DOHH2 (cell line): ENCODE results near the gene ARCN1.

Experiments used
- H3F3A ChIP-seq: fragments of 200-600 bp; sonication (generic), shearing (Covaris generic); 2 replicates; pipeline ENCODE4 v1.6.0; 2016; ENCODE audit warnings: antibody characterized with exemption, mild to moderate bottlenecking; ENCODE audit not compliant: control insufficient read depth, insufficient read depth
- H3K27ac ChIP-seq: fragments of 200-600 bp; sonication (generic); 2 replicates; pipeline ENCODE4 v1.5.1; 2014; ENCODE audit warnings: low read depth, mild to moderate bottlenecking, low read length, moderate library complexity
- H3K27me3 ChIP-seq: fragments of 200-600 bp; sonication (generic); 2 replicates; pipeline ENCODE4 v1.6.1; 2014; ENCODE audit warnings: mild to moderate bottlenecking, low read length, mixed read lengths; ENCODE audit not compliant: control insufficient read depth
- H3K36me3 ChIP-seq: fragments of 200-600 bp; sonication (generic); 2 replicates; pipeline ENCODE4 v1.6.1; 2014; ENCODE audit warnings: mild to moderate bottlenecking, low read length, moderate library complexity, mixed read lengths; ENCODE audit not compliant: control insufficient read depth
- H3K4me1 ChIP-seq: fragments of 200-600 bp; sonication (generic); 2 replicates; pipeline ENCODE4 v1.6.1; 2014; ENCODE audit warnings: mild to moderate bottlenecking, low read length, mixed read lengths; ENCODE audit not compliant: control insufficient read depth
- H3K4me2 ChIP-seq: fragments of 200-600 bp; sonication (generic); 2 replicates; pipeline ENCODE4 v1.6.0; 2014; ENCODE audit warnings: mild to moderate bottlenecking, low read length, moderate library complexity
- H3K4me3 ChIP-seq: fragments of 200-600 bp; sonication (generic); 2 replicates; pipeline ENCODE4 v1.5.1; 2014; ENCODE audit warnings: mild to moderate bottlenecking, low read length, mixed read lengths
- H3K79me2 ChIP-seq: fragments of 200-600 bp; sonication (generic); 2 replicates; pipeline ENCODE4 v1.6.1; 2014; ENCODE audit warnings: mild to moderate bottlenecking, low read length, mixed read lengths; ENCODE audit not compliant: control insufficient read depth
- H3K9me2 ChIP-seq: fragments of 200-600 bp; sonication (generic); replicated peaks from 2 replicates; pipeline ENCODE4 v1.6.1; 2014; ENCODE audit warnings: mild to moderate bottlenecking, low read length, mixed read lengths; ENCODE audit not compliant: control insufficient read depth
- H3K9me3 ChIP-seq: fragments of 200-600 bp; sonication (generic); 2 replicates; pipeline ENCODE4 v1.6.1; 2014; ENCODE audit warnings: antibody characterized with exemption, low read length, mixed read lengths; ENCODE audit not compliant: control insufficient read depth, insufficient read depth
- H4K20me1 ChIP-seq: fragments of 200-600 bp; sonication (generic); 2 replicates; pipeline ENCODE4 v1.6.0; 2014; ENCODE audit warnings: low read depth, mild to moderate bottlenecking, antibody characterized with exemption, low read length, moderate library complexity; ENCODE audit not compliant: control insufficient read depth, insufficient read depth
- CTCF ChIP-seq: fragments of 200-600 bp; sonication (generic); IDR thresholded peaks from one replicate; pipeline ENCODE4 v1.5.1; 2014; ENCODE audit warnings: antibody characterized with exemption, mild to moderate bottlenecking, low read depth, low read length; ENCODE audit not compliant: poor library complexity, severe bottlenecking
- EZH2phosphoT487 ChIP-seq: fragments of 200-600 bp; sonication (generic); IDR thresholded peaks from 2 replicates; pipeline ENCODE4 v1.6.1; 2017; ENCODE audit warnings: borderline replicate concordance, mild to moderate bottlenecking, antibody characterized with exemption, low read length, moderate library complexity, mixed read lengths

ARCN1 gene

GRCh38 chr11:118530683-118531596 is 41.3 kb upstream of the ARCN1 start, which contains the start of gene TMEM25:
TMEM25 (plus strand) TSS chr11:118531192; CDS start chr11:118531802, 610 bp downstream.
- Histone ChIP-seq H3F3A (peaks cover 11% of the 10 kb centered on the region), H4K20me1 (no peaks in the 10 kb centered on the region), H3K79me2 (no peaks in the 10 kb centered on the region), H3K27ac (no peak within 1 kb of the TSS), H3K4me1 (peaks cover 18% of the 10 kb centered on the region), H3K4me3 (peak within 1 kb of the TSS; percentile 85), H3K4me2 (peak within 1 kb of the TSS; percentile 77), H3K9me3 (no peaks in the 10 kb centered on the region), H3K9me2 (no peaks in the 10 kb centered on the region), H3K36me3 (no peaks in the 10 kb centered on the region), H3K27me3 (0 out of 2 replicates have a peak, but pooled peaks cover 3% of the 10 kb centered on the region)
- TF ChIP-seq EZH2phosphoT487: no peak
- no peak for TF ChIP-seq CTCF

GRCh38 chr11:118531597-118532084 is 40.6 kb upstream of the ARCN1 start:
- Histone ChIP-seq H3K4me1 (peaks cover 18% of the 10 kb centered on the region), H3K4me3 (peak overlapping the region; percentile 85), H4K20me1 (no peaks in the 10 kb centered on the region), H3K27ac (no peak overlapping the region), H3F3A (peaks cover 7% of the 10 kb centered on the region), H3K4me2 (peak overlapping the region; percentile 77), H3K9me2 (no peaks in the 10 kb centered on the region), H3K36me3 (no peaks in the 10 kb centered on the region), H3K27me3 (0 out of 2 replicates have a peak, but pooled peaks cover 3% of the 10 kb centered on the region), H3K79me2 (no peaks in the 10 kb centered on the region), H3K9me3 (no peaks in the 10 kb centered on the region)
- no peak for TF ChIP-seq EZH2phosphoT487

- H3K4me1 ChIP-seq: peaks cover 18% of the 10 kb centered on the region
- H3F3A ChIP-seq: peaks cover 6% of the 10 kb centered on the region
- H3K9me3 ChIP-seq: no peaks in the 10 kb centered on the region
- H3K27me3 ChIP-seq: 0 out of 2 replicates have a peak, but pooled peaks cover 3% of the 10 kb centered on the region
- no peaks in the 10 kb centered on the region for H3K79me2 ChIP-seq
- H3K27ac ChIP-seq: no peak overlapping the region
- no peaks in the 10 kb centered on the region for H3K9me2 ChIP-seq
- H3K4me3 ChIP-seq: no peak overlapping the region
- no peaks in the 10 kb centered on the region for H3K36me3 ChIP-seq
- H4K20me1 ChIP-seq: no peaks in the 10 kb centered on the region
- TF ChIP-seq EZH2phosphoT487 (no peak), CTCF (no peak)
- H3K4me2 ChIP-seq: peak overlapping the region; percentile 77
These were observed 40.1 kb upstream of the ARCN1 start for GRCh38 chr11:118532091-118532490.
